ENCODE measurements around the gene SLC7A4. TPM values are rescaled to one million over a fixed set of nuclear protein-coding genes. Genes with fewer than 3 reads are reported as not detected.

SLC7A4 gene
- total and polyA plus RNA-seq, 2 of the 8 experiments (the other 6 are each of a cell fraction or from before 2014, with no cell fraction given): 0.92 TPM; not detected in 1

DNA sequence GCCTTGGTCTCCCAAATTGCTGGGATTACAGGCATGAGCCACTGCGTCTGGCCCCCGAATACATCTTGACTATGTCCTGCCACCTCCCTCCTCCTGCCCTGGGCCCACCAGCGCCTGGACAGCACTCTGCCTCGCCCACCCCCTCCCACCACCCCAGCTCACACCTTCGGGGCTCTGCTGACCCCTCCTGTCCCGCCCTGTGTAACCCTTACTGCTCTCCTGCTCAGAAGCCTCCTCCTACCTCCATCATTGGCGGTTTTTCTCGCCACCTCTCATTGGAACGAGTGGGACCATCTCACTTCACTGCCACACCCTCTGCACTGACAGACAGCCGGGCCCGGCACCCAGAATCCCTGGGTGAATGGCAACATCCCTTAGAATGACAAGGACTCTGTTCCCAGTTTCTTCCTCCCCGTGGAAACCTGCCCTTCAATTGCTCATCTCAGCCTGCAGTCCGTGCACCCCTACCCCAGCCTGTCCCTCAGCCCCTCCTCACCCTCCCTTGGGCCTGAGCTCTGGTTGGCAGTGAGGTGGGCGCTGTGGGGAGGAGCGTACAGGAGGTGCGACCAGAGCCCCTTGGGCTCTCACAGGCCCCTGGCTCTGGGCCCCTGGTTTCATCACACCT, 45.6 kb upstream of the SLC7A4 start:
- no peak overlapping the region for H3K4me2 ChIP-seq (ENCODE audit: insufficient read depth in 1 of 2, low read depth in 2 of 2, low read length in 2 of 2)
- DNase-seq (ENCODE audit: low read depth in 1 of 2, low spot score in 2 of 2) (no peak), FAIRE-seq (no peak)
- CTCF ChIA-PET (ENCODE audit: partially characterized antibody): interaction anchor here (1.0 kb wide), 1 partner anchor 57 kb away, joined by 3 read pairs; no protein-coding TSS in a partner anchor
- POLR2A ChIA-PET (ENCODE audit: partially characterized antibody): no interaction called here
- H4K8ac ChIP-seq (ENCODE audit: extremely low read depth, insufficient read depth, low read length): no peak overlapping the region
- H2BK20ac ChIP-seq (ENCODE audit: low read length): no peak overlapping the region
- no peak overlapping the region for H3K9ac ChIP-seq (replicated peaks in 1 of 4; ENCODE audit: extremely low read depth in 1 of 4, low read depth in 3 of 4, low read length in 3 of 4)
- H3K4ac ChIP-seq (replicated peaks; ENCODE audit: insufficient read length, low read depth, low read length): no peak overlapping the region
- H4K91ac ChIP-seq (replicated peaks; ENCODE audit: insufficient read length, low read length): no peak overlapping the region
- H2BK120ac ChIP-seq (replicated peaks; ENCODE audit: low read depth, low read length): no peak overlapping the region
- H3K23ac ChIP-seq (ENCODE audit: insufficient read length): no peak overlapping the region
- H3K79me1 ChIP-seq (ENCODE audit: low read depth, low read length): no peaks in the 10 kb centered on the region
- H3K14ac ChIP-seq (ENCODE audit: insufficient read length): no peak overlapping the region
- no peaks in the 10 kb centered on the region for H4K20me1 ChIP-seq (replicated peaks in 1 of 2; ENCODE audit: control insufficient read depth in 1 of 2, insufficient read depth in 2 of 2, low read length in 2 of 2)
- no peak overlapping the region for H2BK15ac ChIP-seq (ENCODE audit: low read length)
- no peak overlapping the region for H2AFZ ChIP-seq (ENCODE audit: low read length)
- no peaks in the 10 kb centered on the region for H3K79me2 ChIP-seq (ENCODE audit: control insufficient read depth in 1 of 2, insufficient read depth in 2 of 2, low read length in 2 of 2)
- H3K9me3 ChIP-seq (ENCODE audit: insufficient read depth in 2 of 2, low read depth in 1 of 2, low read length in 1 of 2): no peaks in the 10 kb centered on the region
- H3K18ac ChIP-seq (ENCODE audit: extremely low read depth, low read length): no peak overlapping the region; the same call in 1 of the 2 replicates
- peak overlapping the region; percentile 52 for H4K5ac ChIP-seq (ENCODE audit: insufficient read length, low read depth, low read length)
- no peaks in the 10 kb centered on the region for H3K27me3 ChIP-seq (replicated peaks in 1 of 4; ENCODE audit: control insufficient read depth in 3 of 4, extremely low read depth in 1 of 4, insufficient read depth in 3 of 4, low read length in 3 of 4)
- no peak overlapping the region for H2BK12ac ChIP-seq (ENCODE audit: low read depth, low read length)
- no peak overlapping the region for H3K4me3 ChIP-seq (ENCODE audit: extremely low read depth in 1 of 4, insufficient read depth in 2 of 4, low read depth in 3 of 4, low read length in 4 of 4)
- H3K4me1 ChIP-seq (replicated peaks in 1 of 4; ENCODE audit: control insufficient read depth in 3 of 4, insufficient read depth in 4 of 4, low read length in 3 of 4): no peaks in the 10 kb centered on the region; a peak in 1 of 7 replicates
- H3K56ac ChIP-seq (replicated peaks; ENCODE audit: insufficient read length, low read depth, low read length): no peak overlapping the region
- H3K23me2 ChIP-seq (ENCODE audit: low read depth, low read length): no peaks in the 10 kb centered on the region
- H3K27ac ChIP-seq (ENCODE audit: low read depth, low read length): no peak overlapping the region
- H3K36me3 ChIP-seq (ENCODE audit: control insufficient read depth in 2 of 4, insufficient read depth in 4 of 4, low read length in 3 of 4): no peaks in the 10 kb centered on the region
- no peak overlapping the region for H2AK5ac ChIP-seq (ENCODE audit: low read depth, low read length)
- H2BK5ac ChIP-seq (ENCODE audit: low read depth, low read length): no peak overlapping the region
- WGBS, 2 experiments (ENCODE audit: extremely low coverage in 1 of 2, insufficient coverage in 1 of 2, insufficient read length in 1 of 2, insufficient replicate concordance in 2 of 2, low coverage in 1 of 2, low lambda C conversion rate in 2 of 2, missing lambda C conversion rate in 1 of 2): 89% methylated on average over 5 of the region's 16 CpGs; no CpG with 5 or more reads in 1 of the 2 experiments
- TF ChIP-seq GTF2F1 (IDR thresholded peaks at IDR 0.05; ENCODE audit: borderline replicate concordance, low read depth, low read length) (no peak), RAD21 (IDR thresholded peaks at IDR 0.05 in 1 of 2, conservative IDR thresholded peaks at IDR 0.05 in 1 of 2; ENCODE audit: low read depth in 2 of 2, low read length in 2 of 2) (peak; percentile 6 to 8; a peak in 2 of 4 replicates), POU5F1 (IDR thresholded peaks at IDR 0.05; ENCODE audit: low read depth, low read length) (no peak)

Measured in H1 (cell line).